ENCODE results near the gene FGF22.

GRCh38 chr19:648305-648704, 8.6 kb downstream of the FGF22 start:
- TF ChIP-seq CTCF (IDR thresholded peaks at IDR 0.05) = no peak
- TF ChIP-seq EP300 (IDR thresholded peaks at IDR 0.05) = no peak
